ENCODE data around the gene S100A6.

- TF ChIP-seq CTCF (IDR thresholded peaks at IDR 0.05): no peak
- TF ChIP-seq EP300 (IDR thresholded peaks at IDR 0.05): no peak
These were observed 16.5 kb upstream of the S100A6 start for GRCh38 chr1:153552335-153552734.
